Measurements from ENCODE around the gene SIRPA. TPM values are rescaled to one million over a fixed set of nuclear protein-coding genes. Genes with fewer than 3 reads are reported as not detected.

The SIRPA gene
- total RNA-seq, 4 donors from 2014 or later: 9.0 to 46.6 (median 18.6) TPM

GRCh38 chr20:1950836-1951235 is 55.6 kb downstream of the SIRPA start:
- H3K4me3 ChIP-seq: no peak overlapping the region
- no peak overlapping the region for H3K27ac ChIP-seq
- H3K27me3 ChIP-seq: peaks cover 12% of the 10 kb centered on the region
- peaks cover 0 to 22% (median 12%) of the 10 kb centered on the region in 4 donors for H3K4me1 ChIP-seq
- 87 to 88% methylated on average over 6 to 7 of the region's 7 CpGs for WGBS, 2 donors (ENCODE audit: low coverage in 1 of 2)
- no peaks in the 10 kb centered on the region for H3K9me3 ChIP-seq
- in situ Hi-C loops (cut with MboI; ENCODE audit: low pct_ligation_motif_present in 1 of 4, low pct_unique_long_range_greater_than_20kb in 1 of 4, low sequenced_read_pairs in 3 of 4): no loop called here
- no peaks in the 10 kb centered on the region for H3K36me3 ChIP-seq
- intact Hi-C loops (cut with DNase I; ENCODE audit: low total_unique reads): no loop called here
- DNase-seq: no peak
- TF ChIP-seq EP300 (IDR thresholded peaks at IDR 0.05; ENCODE audit: low read depth) (no peak), POLR2A (IDR thresholded peaks at IDR 0.05) (no peak), POLR2AphosphoS5 (IDR thresholded peaks at IDR 0.05) (no peak)
- TF ChIP-seq, protein P1, sequence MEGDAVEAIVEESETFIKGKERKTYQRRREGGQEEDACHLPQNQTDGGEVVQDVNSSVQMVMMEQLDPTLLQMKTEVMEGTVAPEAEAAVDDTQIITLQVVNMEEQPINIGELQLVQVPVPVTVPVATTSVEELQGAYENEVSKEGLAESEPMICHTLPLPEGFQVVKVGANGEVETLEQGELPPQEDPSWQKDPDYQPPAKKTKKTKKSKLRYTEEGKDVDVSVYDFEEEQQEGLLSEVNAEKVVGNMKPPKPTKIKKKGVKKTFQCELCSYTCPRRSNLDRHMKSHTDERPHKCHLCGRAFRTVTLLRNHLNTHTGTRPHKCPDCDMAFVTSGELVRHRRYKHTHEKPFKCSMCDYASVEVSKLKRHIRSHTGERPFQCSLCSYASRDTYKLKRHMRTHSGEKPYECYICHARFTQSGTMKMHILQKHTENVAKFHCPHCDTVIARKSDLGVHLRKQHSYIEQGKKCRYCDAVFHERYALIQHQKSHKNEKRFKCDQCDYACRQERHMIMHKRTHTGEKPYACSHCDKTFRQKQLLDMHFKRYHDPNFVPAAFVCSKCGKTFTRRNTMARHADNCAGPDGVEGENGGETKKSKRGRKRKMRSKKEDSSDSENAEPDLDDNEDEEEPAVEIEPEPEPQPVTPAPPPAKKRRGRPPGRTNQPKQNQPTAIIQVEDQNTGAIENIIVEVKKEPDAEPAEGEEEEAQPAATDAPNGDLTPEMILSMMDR (IDR thresholded peaks at IDR 0.05): no peak

DNA sequence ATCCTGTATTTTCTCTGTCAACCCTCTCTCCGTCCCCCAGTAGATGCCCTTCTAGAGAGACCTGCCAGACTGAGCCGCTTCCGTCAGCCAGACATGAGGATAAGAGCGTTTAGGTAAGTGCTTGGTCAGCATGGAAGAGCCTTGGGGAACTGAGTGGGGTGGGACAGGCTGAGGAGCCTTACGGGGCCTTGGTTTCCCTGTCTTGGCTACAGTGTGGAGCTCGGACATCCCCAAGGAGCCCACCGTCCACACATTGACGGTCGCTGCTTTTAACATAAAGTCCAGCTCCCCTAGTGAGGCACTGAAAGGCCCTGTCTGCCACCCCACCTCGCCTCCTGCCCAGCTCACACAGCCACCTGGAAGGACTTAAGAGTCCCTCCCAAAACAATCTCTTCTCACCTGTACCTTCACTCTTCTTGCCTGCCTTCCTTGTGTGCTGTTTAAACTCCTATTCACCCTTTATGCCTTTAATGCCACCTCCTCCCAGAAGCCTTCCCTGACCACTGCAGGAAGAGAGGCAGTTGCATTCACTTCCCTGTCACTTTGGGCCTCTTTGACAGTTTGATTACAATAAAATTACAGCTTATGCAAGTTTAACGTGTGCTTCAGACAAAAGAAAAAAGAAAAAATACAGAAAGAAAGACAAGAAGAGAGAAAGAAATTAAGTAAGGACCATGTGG is 56.4 kb downstream of the SIRPA start:
- in situ Hi-C loops (cut with MboI; ENCODE audit: low pct_ligation_motif_present in 1 of 4, low pct_unique_long_range_greater_than_20kb in 1 of 4, low sequenced_read_pairs in 3 of 4) (no loop called here), intact Hi-C loops (cut with DNase I; ENCODE audit: low total_unique reads) (no loop called here)
- no peak overlapping the region for H3K27ac ChIP-seq
- no peak overlapping the region for H3K4me3 ChIP-seq
- H3K27me3 ChIP-seq: peaks cover 12% of the 10 kb centered on the region
- H3K36me3 ChIP-seq: no peaks in the 10 kb centered on the region
- H3K4me1 ChIP-seq: peaks cover 0 to 15% (median 8%) of the 10 kb centered on the region in 4 donors
- WGBS, 2 donors (ENCODE audit: low coverage in 1 of 2): 78 to 81% methylated on average over 2 to 11 of the region's 11 CpGs
- no peak for DNase-seq
- no peak for TF ChIP-seq POLR2AphosphoS5 (IDR thresholded peaks at IDR 0.05)
- TF ChIP-seq POLR2A (IDR thresholded peaks at IDR 0.05): no peak
- TF ChIP-seq, protein P1 (IDR thresholded peaks at IDR 0.05): no peak
- TF ChIP-seq EP300 (IDR thresholded peaks at IDR 0.05; ENCODE audit: low read depth): no peak
- no peaks in the 10 kb centered on the region for H3K9me3 ChIP-seq

DNA sequence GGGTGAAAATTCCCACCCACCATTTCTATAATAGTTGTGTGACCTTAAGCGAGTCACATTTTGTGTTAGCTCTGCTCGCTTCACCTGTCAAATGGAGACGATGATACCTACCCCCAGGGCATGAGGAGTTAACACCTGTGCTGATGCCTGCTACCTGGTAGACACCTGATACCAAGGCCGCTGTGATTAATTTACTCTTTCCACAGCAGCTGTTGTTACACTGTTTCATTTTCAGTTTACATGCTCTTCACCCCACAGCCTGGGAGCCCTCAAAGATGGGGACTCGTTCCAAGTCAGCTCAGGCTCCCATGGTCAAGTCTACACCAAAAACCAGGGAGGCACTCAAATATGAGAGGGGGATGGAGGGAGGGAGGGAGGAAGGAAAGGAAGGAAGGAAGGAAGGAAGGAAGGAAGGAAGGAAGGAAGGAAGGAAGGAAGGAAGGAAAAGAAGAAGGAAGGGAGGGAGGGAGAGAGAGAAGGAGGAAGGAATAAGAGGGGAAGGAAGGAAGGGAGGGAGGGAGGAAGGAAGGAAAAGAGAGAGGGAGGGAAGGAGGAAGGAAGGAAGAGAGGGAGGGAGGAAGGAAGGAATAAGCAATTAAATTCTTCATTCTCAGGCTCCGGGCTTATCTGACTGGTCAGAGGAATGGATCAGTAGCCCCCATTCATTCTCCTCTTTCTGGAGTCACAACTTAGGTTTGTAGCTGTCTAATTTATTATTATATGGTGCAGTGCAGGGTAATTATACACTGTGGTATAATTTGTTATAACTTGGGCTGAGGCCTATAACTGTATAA is 57.7 kb downstream of the SIRPA start:
- 54 to 55% methylated on average over 5 to 6 of the region's 6 CpGs for WGBS, 2 donors (ENCODE audit: low coverage in 1 of 2)
- Histone ChIP-seq H3K4me1 (peaks cover 0 to 3% (median 0%) of the 10 kb centered on the region in 4 donors), H3K27ac (no peak overlapping the region), H3K27me3 (no peaks in the 10 kb centered on the region), H3K36me3 (no peaks in the 10 kb centered on the region), H3K9me3 (no peaks in the 10 kb centered on the region), H3K4me3 (no peak overlapping the region)
- DNase-seq: no peak
- intact Hi-C loops (cut with DNase I; ENCODE audit: low total_unique reads): no loop called here
- TF ChIP-seq POLR2AphosphoS5 (IDR thresholded peaks at IDR 0.05) (no peak), EP300 (IDR thresholded peaks at IDR 0.05; ENCODE audit: low read depth) (no peak), POLR2A (IDR thresholded peaks at IDR 0.05) (no peak)
- TF ChIP-seq, protein P1 (IDR thresholded peaks at IDR 0.05): no peak
- in situ Hi-C loops (cut with MboI; ENCODE audit: low pct_ligation_motif_present in 1 of 4, low pct_unique_long_range_greater_than_20kb in 1 of 4, low sequenced_read_pairs in 3 of 4): no loop called here

- TF ChIP-seq POLR2AphosphoS5 (IDR thresholded peaks at IDR 0.05) (no peak), POLR2A (IDR thresholded peaks at IDR 0.05) (no peak), EP300 (IDR thresholded peaks at IDR 0.05; ENCODE audit: low read depth) (no peak)
- TF ChIP-seq, protein P1 (IDR thresholded peaks at IDR 0.05): no peak
- Histone ChIP-seq H3K4me1 (peaks cover 0 to 3% (median 0%) of the 10 kb centered on the region in 4 donors), H3K27ac (no peak overlapping the region), H3K27me3 (no peaks in the 10 kb centered on the region), H3K4me3 (no peak overlapping the region), H3K9me3 (no peaks in the 10 kb centered on the region), H3K36me3 (no peaks in the 10 kb centered on the region)
- 93 to 100% methylated on average over 1 to 5 of the region's 5 CpGs for WGBS, 2 donors (ENCODE audit: low coverage in 1 of 2)
- intact Hi-C loops (cut with DNase I; ENCODE audit: low total_unique reads): no loop called here
- no peak for DNase-seq
- in situ Hi-C loops (cut with MboI; ENCODE audit: low pct_ligation_motif_present in 1 of 4, low pct_unique_long_range_greater_than_20kb in 1 of 4, low sequenced_read_pairs in 3 of 4): no loop called here
Observed at GRCh38 chr20:1953621-1954020, 58.4 kb downstream of the SIRPA start.

All from transverse colon (tissue), 4 donors.